Measurements from ENCODE around the gene PDS5A. TPM values are rescaled to one million over a fixed set of nuclear protein-coding genes. Genes with fewer than 3 reads are reported as not detected.
"Not testable (repeated sequence)": the region's sequence is repeated elsewhere in the genome, so short reads cannot be mapped to it uniquely, and the experiment has no call there.

Gene PDS5A
- total RNA-seq, 6 experiments from 2014 or later = 28.0 to 45.7 (median 33.2) TPM

- WGBS (ENCODE audit: insufficient coverage, low coverage, low lambda C conversion rate, missing lambda C conversion rate) = 83% methylated on average over 4 of the region's 5 CpGs
- ATAC-seq (peak in 3 of 4 donors; percentile 15 to 55 (median 17)), DNase-seq (no peak)
- H3K4me3 ChIP-seq = no peak overlapping the region
- no peaks in the 10 kb centered on the region for H3K9me3 ChIP-seq
- peaks cover 0 to 6% (median 2%) of the 10 kb centered on the region in 4 donors for H3K4me1 ChIP-seq
- H3K27me3 ChIP-seq = no peaks in the 10 kb centered on the region
- H3K27ac ChIP-seq = no peak overlapping the region
- TF ChIP-seq, protein P1, sequence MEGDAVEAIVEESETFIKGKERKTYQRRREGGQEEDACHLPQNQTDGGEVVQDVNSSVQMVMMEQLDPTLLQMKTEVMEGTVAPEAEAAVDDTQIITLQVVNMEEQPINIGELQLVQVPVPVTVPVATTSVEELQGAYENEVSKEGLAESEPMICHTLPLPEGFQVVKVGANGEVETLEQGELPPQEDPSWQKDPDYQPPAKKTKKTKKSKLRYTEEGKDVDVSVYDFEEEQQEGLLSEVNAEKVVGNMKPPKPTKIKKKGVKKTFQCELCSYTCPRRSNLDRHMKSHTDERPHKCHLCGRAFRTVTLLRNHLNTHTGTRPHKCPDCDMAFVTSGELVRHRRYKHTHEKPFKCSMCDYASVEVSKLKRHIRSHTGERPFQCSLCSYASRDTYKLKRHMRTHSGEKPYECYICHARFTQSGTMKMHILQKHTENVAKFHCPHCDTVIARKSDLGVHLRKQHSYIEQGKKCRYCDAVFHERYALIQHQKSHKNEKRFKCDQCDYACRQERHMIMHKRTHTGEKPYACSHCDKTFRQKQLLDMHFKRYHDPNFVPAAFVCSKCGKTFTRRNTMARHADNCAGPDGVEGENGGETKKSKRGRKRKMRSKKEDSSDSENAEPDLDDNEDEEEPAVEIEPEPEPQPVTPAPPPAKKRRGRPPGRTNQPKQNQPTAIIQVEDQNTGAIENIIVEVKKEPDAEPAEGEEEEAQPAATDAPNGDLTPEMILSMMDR (IDR thresholded peaks at IDR 0.05) = no peak
- no peak for TF ChIP-seq POLR2A (IDR thresholded peaks at IDR 0.05)
- H3K36me3 ChIP-seq = no peaks in the 10 kb centered on the region
- intact Hi-C loops (cut with DNase I) = no loop called here
These were observed 157.5 kb downstream of the PDS5A start for GRCh38 chr4:39820186-39820585.

DNA sequence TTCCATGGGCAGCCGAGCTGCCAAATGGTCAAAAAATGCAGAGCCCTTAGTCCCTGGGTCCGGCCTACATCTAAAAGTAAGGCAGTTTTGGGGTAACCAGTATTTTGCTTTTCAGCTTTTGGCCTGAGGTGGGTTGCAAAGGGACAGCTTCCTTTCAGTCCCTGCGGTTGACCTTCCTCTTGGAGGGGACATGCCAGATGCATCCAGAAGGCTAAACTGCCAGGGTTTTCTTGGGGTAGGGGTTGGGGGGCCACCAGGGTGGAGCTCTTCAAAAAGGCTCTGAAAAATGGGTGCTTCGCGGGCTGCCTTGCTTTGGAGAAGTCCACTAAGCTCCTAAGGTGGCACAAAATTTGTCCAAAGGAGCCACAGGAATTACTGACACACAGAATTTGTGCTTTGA lies 159.1 kb downstream of the PDS5A start:
- intact Hi-C loops (cut with DNase I) = no loop called here
- no peaks in the 10 kb centered on the region for H3K36me3 ChIP-seq
- no peaks in the 10 kb centered on the region for H3K4me1 ChIP-seq
- H3K4me3 ChIP-seq = no peak overlapping the region
- H3K27ac ChIP-seq = no peak overlapping the region
- H3K27me3 ChIP-seq = no peaks in the 10 kb centered on the region
- no peaks in the 10 kb centered on the region for H3K9me3 ChIP-seq
- DNase-seq = no peak
- ATAC-seq = no peak
- WGBS (ENCODE audit: insufficient coverage, low coverage, low lambda C conversion rate, missing lambda C conversion rate) = 67% methylated on average over 3 of the region's 5 CpGs
- TF ChIP-seq, protein P1 (IDR thresholded peaks at IDR 0.05) = no peak
- TF ChIP-seq POLR2A (IDR thresholded peaks at IDR 0.05) = no peak

DNA sequence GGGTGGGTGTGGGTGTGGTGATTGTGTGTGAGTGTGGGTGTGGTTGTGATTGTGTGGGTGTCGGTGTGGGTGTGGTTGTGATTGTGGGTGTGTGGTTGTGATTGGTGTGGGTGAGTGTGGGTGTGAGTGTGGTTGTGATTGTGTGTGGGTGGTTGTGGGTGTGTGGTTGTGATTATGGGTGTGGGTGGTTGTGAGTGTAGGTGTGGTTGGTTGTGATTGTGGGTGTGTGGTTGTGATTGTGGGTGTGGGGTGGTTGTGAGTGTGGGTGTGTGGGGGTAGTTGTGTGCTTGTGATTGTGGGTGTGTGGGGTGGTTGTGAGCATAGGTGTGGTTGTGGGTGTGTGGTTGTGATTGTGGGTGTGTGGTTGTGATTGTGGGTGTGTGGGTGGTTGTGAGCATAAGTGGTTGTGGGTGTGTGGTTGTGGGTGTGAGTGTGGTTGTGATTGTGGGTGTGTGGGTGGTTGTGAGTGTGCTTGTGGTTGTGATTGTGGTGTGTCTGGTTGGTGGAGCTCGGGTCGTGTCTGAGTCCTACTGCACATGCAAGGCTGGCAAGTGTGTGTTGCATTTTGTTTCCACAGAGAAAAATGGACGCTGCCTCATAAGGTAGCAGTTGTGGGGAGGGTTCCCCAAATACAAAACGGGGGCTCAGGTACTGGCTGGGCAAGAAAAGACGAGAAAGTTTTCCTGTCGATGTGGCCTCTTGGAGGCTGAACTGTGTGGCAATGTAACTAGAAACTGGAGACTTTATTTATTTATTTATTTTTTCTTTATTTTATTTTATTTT lies 163.1 kb downstream of the PDS5A start:
- 88% methylated on average over 7 of the region's 7 CpGs for WGBS (ENCODE audit: insufficient coverage, low coverage, low lambda C conversion rate, missing lambda C conversion rate)
- no peaks in the 10 kb centered on the region for H3K27me3 ChIP-seq
- H3K36me3 ChIP-seq = no peaks in the 10 kb centered on the region
- H3K27ac ChIP-seq = no peak overlapping the region
- H3K9me3 ChIP-seq = no peaks in the 10 kb centered on the region
- H3K4me3 ChIP-seq = no peak overlapping the region
- intact Hi-C loops (cut with DNase I) = no loop called here
- ATAC-seq (peak in 1 of 4 donors; percentile 21), DNase-seq (no peak)
- H3K4me1 ChIP-seq = no peaks in the 10 kb centered on the region
- TF ChIP-seq POLR2A (IDR thresholded peaks at IDR 0.05) = no peak
- TF ChIP-seq, protein P1 (IDR thresholded peaks at IDR 0.05) = no peak

GRCh38 chr4:39813761-39814160 lies 163.9 kb downstream of the PDS5A start:
- H3K27ac ChIP-seq; H3K36me3 ChIP-seq; H3K4me1 ChIP-seq; DNase-seq; intact Hi-C loops (cut with DNase I); ATAC-seq; H3K9me3 ChIP-seq; H3K4me3 ChIP-seq; H3K27me3 ChIP-seq: not testable (repeated sequence)
- 55% methylated on average over 2 of the region's 2 CpGs for WGBS (ENCODE audit: insufficient coverage, low coverage, low lambda C conversion rate, missing lambda C conversion rate)

DNA sequence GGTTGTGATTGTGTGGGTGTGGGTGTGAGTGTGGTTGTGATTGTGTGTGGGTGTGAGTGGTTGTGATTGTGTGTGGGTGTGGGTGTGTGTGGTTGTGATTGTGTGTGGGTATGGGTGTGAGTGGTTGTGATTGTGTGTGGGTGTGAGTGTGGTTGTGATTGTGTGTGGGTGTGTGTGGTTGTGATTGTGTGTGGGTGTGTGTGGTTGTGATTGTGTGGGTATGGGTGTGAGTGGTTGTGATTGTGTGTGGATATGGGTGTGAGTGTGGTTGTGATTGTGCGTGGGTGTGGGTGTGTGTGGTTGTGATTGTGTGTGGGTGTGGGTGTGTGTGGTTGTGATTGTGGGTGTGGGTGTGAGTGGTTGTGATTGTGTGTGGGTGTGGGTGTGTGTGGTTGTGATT lies 164.7 kb downstream of the PDS5A start:
- H3K9me3 ChIP-seq; H3K27ac ChIP-seq; H3K27me3 ChIP-seq; ATAC-seq; H3K4me3 ChIP-seq; H3K36me3 ChIP-seq; H3K4me1 ChIP-seq; DNase-seq; intact Hi-C loops (cut with DNase I): not testable (repeated sequence)
- 0% methylated on average over 1 of the region's 1 CpG for WGBS (ENCODE audit: insufficient coverage, low coverage, low lambda C conversion rate, missing lambda C conversion rate)
